ENCODE data around the gene SRGAP3. TPM values are rescaled to one million over a fixed set of nuclear protein-coding genes. Genes with fewer than 3 reads are reported as not detected.

SRGAP3 gene
- total RNA-seq, 1 donor from 2014 or later: 7.1 TPM

- intact Hi-C loops (cut with micrococcal nuclease): no loop called here
These were observed 257.2 kb downstream of the SRGAP3 start for GRCh38 chr3:8992199-8992598.

- intact Hi-C loops (cut with micrococcal nuclease): no loop called here
These were observed 258.9 kb downstream of the SRGAP3 start for GRCh38 chr3:8990266-8991215.

DNA sequence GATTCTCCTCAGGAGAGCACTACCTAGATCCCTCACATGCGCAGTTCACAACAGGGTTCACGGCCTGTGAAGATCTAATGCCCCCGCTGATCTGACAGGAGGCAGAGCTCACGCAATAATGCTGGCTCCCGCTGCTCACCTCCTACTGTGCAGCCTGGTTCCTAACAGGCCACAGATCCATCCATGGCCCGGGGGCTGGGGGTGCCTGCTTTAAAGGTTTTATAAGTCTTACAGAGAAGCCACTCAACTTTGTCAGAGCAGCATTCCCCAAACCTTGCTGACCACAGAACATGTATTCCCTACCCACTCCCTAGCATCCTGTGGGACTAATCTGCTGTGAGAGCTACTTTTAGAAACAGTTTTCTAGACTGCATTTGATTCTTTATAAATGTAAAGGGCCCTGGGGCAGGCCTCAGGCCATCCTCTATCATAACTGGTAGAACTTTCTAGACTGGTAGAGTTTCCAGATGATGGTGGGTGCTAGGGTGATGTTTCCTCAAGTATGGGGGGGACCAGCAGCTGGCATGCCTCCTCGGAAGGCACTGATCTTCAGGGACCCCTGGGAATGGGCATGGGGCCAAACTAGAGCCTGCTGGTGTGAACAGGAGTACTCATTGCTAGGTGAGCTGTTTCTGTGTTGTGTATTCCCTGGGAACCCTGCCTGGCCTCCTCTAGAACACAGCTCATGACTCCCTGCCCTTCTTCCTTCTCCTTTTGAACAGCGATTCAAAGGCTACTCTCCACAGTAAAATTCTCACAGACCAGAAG, 260.5 kb downstream of the SRGAP3 start:
- intact Hi-C loops (cut with micrococcal nuclease): loop anchor here (1.0 to 5.0 kb wide), 3 partner anchors 78 to 313 kb away; partner anchors contain the start of gene SRGAP3

GRCh38 chr3:8988384-8988655, 261.1 kb downstream of the SRGAP3 start:
- intact Hi-C loops (cut with micrococcal nuclease): loop anchor here (1.0 to 5.0 kb wide), 3 partner anchors 79 to 314 kb away; partner anchors contain the start of gene SRGAP3

- intact Hi-C loops (cut with micrococcal nuclease): loop anchor here (1.0 to 5.0 kb wide), 3 partner anchors 79 to 314 kb away; partner anchors contain the start of gene SRGAP3
These were observed 261.6 kb downstream of the SRGAP3 start for GRCh38 chr3:8987645-8988383.

DNA sequence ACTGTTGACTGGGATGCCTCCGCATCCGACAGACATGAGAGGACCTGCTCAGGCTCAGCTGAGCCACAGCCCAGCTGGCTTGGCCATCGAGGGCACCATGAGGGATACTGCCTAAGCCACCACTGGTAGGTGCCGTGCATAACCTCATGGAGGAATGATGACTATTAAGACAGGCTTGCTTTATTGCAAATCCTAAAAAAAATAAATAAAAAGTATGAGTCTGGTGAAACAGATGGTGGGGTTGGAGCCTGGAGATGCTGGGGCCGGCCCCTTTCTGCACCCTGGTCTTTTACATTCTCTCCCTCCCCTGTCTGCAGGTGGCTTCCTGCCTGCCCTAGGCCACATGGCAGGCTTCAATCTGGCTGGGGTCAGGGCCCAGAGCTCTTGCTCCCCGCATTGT, 262.2 kb downstream of the SRGAP3 start:
- intact Hi-C loops (cut with micrococcal nuclease): loop anchor here (5.0 kb wide), 2 partner anchors 80 to 260 kb away; partner anchors contain the start of gene SRGAP3

DNA sequence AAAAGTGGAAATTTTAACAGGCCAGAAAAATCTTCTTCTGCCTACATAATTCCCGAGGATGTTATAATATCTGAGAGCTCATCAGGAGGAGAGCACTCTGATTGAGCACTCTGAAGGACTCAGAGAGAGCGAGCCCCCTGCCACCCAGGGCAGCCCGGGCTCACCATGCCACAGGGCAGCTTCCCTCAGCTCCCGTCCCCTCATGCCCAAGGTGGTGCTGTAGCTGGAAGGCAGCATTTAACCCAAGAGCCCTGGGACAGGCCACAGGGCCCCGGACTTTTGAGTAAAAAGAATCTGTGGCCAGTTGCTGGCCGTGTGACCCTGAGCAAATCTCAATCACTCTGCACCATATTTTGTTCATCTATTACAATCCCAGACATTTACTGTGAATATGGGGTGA, 262.7 kb downstream of the SRGAP3 start:
- intact Hi-C loops (cut with micrococcal nuclease): loop anchor here (5.0 kb wide), 2 partner anchors 81 to 261 kb away; partner anchors contain the start of gene SRGAP3

DNA sequence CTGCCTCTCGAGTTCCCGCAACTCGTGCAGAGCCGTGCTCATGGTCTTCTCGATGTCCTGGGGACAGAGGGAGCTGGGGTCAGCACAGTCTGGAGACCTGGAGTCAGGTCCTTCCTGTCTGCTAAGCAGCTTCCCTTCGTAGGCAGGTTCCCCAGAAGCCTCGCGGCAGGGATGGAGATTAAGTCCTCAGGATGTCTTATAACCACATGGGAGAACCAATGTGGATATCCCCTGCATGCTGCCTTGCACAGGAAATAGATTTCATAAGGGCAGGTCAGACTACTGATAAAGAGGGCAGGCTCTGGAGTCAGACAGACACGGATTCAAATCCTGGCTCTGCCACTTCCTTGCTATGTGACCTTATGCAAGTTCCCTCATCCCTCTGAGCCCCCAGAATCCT, 263.6 kb downstream of the SRGAP3 start:
- intact Hi-C loops (cut with micrococcal nuclease): loop anchor here (5.0 kb wide), 2 partner anchors 81 to 261 kb away; partner anchors contain the start of gene SRGAP3

- intact Hi-C loops (cut with micrococcal nuclease): loop anchor here (5.0 kb wide), 2 partner anchors 82 to 262 kb away; partner anchors contain the start of gene SRGAP3
These were observed 264.0 kb downstream of the SRGAP3 start for GRCh38 chr3:8985411-8985831.

DNA sequence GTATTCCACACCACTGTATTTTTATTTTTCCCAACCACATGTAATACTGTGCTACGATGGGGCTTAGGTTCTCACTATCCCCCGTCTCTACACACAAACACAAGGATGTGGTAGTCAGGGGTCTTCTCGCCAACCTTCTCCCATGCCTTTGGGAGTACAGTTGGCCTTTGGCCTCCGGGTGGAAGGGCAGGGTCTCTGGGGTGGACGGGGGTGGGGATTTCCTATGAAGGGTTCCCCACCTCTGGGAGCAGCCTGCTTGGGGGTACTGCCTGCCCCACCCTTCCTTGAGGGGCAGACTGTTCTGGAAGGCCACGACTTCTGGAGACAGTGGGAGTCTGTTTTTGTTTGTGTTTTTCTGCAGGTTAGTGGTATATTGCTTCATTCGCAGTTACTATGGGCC, 264.9 kb downstream of the SRGAP3 start:
- intact Hi-C loops (cut with micrococcal nuclease): no loop called here

DNA sequence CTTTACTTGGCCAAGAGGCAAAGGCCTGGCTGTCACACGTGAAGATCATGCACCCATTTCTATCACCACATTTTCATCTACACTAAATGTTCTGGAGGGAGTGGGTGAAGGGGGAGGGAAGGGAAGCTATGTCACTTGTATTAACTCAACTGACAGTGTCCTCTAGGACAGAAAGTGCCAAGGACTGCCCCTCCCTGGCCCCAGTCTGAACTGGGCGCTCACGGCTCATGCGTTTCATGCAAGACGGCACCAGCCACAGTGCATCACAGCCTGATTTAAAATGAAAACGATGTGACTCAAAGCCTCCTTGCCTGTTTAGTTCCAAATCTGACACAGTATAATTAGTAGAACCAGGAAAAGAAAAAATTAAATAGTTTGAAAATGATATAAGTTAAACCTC, 265.4 kb downstream of the SRGAP3 start:
- intact Hi-C loops (cut with micrococcal nuclease): no loop called here

DNA sequence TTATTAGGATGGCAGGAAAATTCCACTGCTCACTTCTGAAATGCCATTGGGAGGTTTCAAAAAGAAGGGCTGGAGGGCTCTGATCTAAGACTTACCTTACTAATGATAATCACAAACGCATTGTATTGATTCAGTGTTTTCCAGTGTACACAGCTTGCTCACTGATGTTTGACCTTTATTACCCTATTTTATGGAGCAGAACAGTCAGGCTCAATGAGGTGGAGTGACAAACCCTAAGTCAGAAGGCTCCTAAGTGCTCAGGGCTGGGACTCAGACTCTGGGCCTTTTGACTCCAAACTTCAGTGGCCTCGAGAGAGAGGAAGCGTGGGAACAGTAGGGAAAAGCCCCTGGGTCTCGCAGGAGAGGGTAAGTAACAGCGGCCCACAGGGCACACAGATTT, 265.9 kb downstream of the SRGAP3 start:
- intact Hi-C loops (cut with micrococcal nuclease): no loop called here

DNA sequence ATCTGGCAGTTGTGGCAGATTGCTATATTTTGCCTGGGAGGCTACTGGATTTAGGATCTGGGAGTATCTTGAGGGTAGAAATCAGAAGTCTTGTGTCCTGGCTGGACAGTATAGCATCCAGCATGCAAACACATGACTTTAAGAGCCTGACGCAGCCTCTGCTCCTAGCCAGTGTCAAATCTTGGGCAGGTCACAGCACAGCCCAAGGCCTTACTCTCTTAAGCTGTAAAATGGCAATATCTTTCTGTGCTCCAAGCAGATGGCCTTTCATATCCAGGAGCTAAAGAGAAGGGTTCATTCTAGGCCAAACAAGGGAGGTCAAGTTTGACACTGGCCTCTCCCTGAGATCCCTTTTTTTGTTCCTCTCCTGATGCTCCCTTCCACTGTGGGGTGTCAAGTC, 266.4 kb downstream of the SRGAP3 start:
- intact Hi-C loops (cut with micrococcal nuclease): no loop called here

DNA sequence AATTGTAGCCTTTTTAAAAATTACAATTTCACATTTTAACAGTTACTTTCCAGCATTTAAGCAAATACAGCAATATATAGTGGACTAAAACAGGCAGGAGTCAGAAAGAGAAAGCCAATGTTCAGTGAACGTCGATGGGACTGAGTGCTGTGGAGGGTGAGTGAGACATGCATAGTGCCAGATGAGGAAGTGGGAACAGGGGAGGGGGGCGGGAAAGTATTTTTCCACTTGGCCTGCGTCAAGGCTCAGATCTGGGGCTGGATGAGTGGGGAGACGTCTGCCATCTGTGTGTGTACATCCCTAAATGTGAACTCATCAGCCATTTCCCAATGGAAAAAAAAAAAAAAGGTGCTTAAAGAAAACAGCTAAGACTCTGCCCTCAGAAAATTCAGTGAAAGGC, 266.9 kb downstream of the SRGAP3 start:
- intact Hi-C loops (cut with micrococcal nuclease): no loop called here

DNA sequence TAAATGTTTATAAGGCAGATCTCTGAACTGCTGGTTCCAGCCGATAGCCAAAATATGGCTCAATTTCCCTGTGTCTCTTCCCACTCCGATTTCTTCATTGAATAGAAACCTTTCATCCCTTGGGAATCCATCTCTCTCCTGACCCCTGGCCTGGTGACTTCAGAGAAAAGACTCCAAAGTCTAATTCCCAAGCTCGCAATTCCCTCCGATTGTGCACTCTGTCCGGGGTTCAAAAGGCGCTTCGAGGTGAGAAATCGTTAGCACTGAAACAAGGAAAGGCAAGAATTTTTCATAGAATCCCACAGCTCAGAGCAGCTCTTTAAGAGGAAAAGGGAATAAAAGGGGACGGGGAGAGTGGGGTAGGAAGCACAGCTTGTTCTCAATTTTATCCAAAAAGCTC, 267.7 kb downstream of the SRGAP3 start:
- intact Hi-C loops (cut with micrococcal nuclease): no loop called here

DNA sequence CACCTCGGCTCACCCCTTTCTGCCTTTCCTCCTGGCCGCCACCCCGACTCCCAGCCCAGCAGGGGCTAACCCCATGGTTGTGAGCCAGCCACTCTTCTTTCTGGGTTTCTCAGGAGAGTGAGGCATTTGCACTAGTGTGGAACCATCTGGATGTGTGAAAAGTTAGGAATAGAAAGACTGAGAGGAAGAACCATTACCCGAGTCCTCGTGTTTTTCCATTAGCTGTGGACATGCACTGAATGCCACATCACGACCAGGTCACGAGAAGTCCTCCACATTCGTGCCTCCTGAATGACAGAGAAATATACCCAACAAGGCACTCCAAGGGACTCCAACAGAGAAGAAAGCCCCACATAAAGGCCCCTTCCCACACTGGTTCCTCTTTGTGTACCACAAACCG, 268.1 kb downstream of the SRGAP3 start:
- intact Hi-C loops (cut with micrococcal nuclease): no loop called here

DNA sequence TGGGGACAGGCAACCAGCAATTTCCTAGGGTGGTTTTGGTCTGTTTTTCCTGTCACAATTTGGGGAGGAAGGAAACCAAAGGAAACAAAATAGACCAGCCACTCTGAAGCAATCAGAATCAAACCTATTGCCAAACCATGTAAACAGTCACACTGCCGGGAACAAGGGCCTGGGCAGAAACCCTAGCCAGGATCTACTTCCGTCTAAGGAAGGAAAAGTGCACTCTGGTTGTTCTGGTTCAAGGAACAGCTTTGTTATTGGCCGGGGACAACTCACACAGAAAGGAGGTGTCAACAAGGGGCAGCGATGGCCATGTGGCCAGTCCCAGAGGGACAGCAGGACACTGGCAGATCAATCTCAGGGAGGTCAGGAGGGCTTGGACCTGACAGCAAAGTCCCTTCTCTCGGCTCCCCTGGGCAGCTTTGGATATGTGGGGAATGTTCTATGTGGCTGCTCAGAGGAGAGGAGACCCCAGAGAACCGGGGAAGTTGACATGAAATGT, 268.6 kb downstream of the SRGAP3 start:
- intact Hi-C loops (cut with micrococcal nuclease): no loop called here

DNA sequence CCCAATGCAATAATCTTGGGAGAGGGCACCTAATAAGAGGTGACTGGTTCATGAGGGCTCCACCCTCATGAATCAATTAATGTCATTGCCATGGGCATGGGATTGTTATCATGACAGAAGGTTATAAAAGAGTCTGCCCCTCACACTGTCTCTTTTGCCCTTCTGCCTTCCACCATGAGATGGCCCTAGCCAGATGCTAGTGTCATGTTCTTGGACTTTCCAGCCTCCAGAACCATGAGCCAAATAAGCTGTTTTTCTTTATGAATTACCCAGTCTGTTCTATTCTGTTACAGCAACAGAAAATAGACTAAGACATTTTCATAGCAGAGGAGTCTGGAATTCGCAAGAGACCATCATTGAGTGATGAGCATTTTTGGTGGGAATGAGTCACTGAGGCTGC, 270.2 kb downstream of the SRGAP3 start:
- intact Hi-C loops (cut with micrococcal nuclease): no loop called here

DNA sequence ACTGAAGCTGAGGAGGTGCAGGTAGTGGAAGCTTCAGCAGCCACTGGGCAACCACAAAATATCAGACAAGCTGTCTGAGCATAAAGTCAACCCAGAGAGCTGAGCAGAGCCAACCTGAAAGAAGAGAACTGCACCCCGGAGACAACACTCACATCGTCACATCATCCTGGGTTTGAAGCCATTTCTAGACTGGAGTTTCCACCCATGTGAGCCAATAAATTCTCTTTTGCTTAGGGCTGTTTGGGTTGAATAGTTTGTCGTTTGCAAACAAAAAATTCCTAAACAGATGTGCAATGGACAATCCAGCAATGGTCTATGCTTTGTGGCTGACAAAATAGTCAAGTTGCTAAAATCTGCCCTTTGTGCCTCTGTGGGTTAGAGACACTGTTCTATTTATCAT, 270.9 kb downstream of the SRGAP3 start:
- intact Hi-C loops (cut with micrococcal nuclease): no loop called here

DNA sequence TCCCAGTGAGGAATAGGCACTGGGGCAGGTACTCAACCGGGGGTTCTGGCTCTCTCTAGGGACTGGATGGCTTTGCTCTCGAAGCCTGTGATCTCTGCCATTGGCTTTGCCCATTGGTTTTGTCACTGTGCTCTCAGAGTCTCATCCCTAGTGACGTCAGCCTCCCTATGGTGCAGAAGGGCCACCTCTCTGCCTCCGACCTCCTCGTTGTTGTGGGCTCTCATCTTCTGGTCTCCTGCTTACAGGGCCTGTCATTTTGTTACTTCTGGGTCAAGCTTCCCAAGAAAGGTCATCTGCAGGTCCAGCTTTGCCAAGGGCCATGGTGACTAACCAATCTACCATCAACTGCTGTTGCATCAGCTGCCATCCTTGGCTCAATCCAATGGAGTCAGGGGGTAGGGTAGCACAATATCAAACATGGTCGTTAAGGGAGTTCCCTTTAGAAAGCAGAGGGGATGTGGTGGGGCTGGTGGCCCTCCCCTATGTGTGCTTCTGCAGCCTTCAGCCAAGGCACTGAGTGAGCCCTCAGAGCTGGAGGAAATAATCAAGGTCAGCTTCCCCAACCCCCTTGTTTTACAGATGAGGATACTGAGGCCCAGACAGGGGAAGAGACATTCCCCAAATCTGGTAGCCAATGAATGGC, 272.8 kb downstream of the SRGAP3 start:
- intact Hi-C loops (cut with micrococcal nuclease): no loop called here
